Ovary (tissue), 3 donors: Measurements from ENCODE around the gene HSF4.

ENCODE experiments used
- CTCF ChIP-seq, 3 donors: fragments of 450-650 bp in 2 of 3; fragments of 200-600 bp in 1 of 3; IDR thresholded peaks; one replicate each; pipeline versions ENCODE4 v1.5.1 to v1.8.0; 2016 to 2022; ENCODE audit warnings: antibody characterized with exemption in 3 of 3, mild to moderate bottlenecking in 1 of 3
- EP300 ChIP-seq: sonication (generic); formaldehyde crosslinking; IDR thresholded peaks from one replicate; pipeline ENCODE4 v1.6.1; 2017; ENCODE audit warnings: antibody characterized with exemption
- POLR2A ChIP-seq: fragments of 450-650 bp; IDR thresholded peaks from one replicate; pipeline ENCODE4 v1.6.1; 2017; ENCODE audit warnings: antibody characterized with exemption, mild to moderate bottlenecking, moderate library complexity
- donor health status: DM: no; HTN: no; CAD: no.

GRCh38 chr16:67157892-67158635, 6.5 kb upstream of the HSF4 start:
- TF ChIP-seq CTCF (IDR thresholded peaks at IDR 0.05) (no peak), EP300 (no peak), POLR2A (no peak)
